Common myeloid progenitor, CD34-positive (primary cell): ENCODE results near the gene BTBD10.
A peak's percentile ranks its signal among the peaks of the same experiment; 100 is the strongest.
"Not testable (repeated sequence)": the region's sequence is repeated elsewhere in the genome, so short reads cannot be mapped to it uniquely, and the experiment has no call there.

ENCODE experiments used
- CTCF ChIA-PET: fragments of 350-600 bp; sonication (Branson Sonifier 250); formaldehyde crosslinking; loops from one replicate; lab custom pipeline; 2021; ENCODE audit warnings: antibody characterized with exemption; lab: Charles Lee
- POLR2A ChIA-PET: fragments of 350-600 bp; sonication (Branson Sonifier 250); formaldehyde crosslinking; loops from one replicate; lab custom pipeline; 2021; ENCODE audit warnings: antibody characterized with exemption; lab: Charles Lee
- DNase-seq, 3 donors: peaks; one replicate each; pipeline versions ENCODE4 v3.0.0 to v3.0.0-alpha.2; 2013
- H3K27ac ChIP-seq, 2 experiments: 1 replicate in 1 of 2; 2 replicates in 1 of 2; pipeline ENCODE4 v1.7.0; 2013; ENCODE audit warnings: inconsistent platforms in 2 of 2, low read length in 2 of 2, mild to moderate bottlenecking in 2 of 2, low read depth in 1 of 2, moderate library complexity in 1 of 2; ENCODE audit not compliant: severe bottlenecking in 2 of 2, insufficient read depth in 1 of 2, poor library complexity in 1 of 2
- H3K27me3 ChIP-seq, 5 experiments: replicated peaks in 2 of 5; 1 replicate in 3 of 5; 2 replicates in 2 of 5; pipeline versions ENCODE4 v1.6.1 to v1.7.0; 2013; ENCODE audit warnings: low read length in 4 of 5, mild to moderate bottlenecking in 2 of 5, moderate library complexity in 2 of 5, inconsistent platforms in 1 of 5; ENCODE audit not compliant: insufficient read depth in 5 of 5, control insufficient read depth in 4 of 5
- H3K36me3 ChIP-seq, 4 experiments: 1 replicate in 2 of 4; 2 replicates in 2 of 4; pipeline versions ENCODE4 v1.6.1 to v1.7.0; 2013; ENCODE audit warnings: low read length in 3 of 4, control low read depth in 1 of 4, mild to moderate bottlenecking in 1 of 4; ENCODE audit not compliant: control insufficient read depth in 4 of 4, insufficient read depth in 4 of 4
- H3K4me1 ChIP-seq, 4 experiments: 1 replicate in 3 of 4; 2 replicates in 1 of 4; pipeline versions ENCODE4 v1.6.1 to v1.7.1; 2013; ENCODE audit warnings: low read length in 3 of 4, mild to moderate bottlenecking in 3 of 4, control low read depth in 1 of 4, inconsistent platforms in 1 of 4, moderate library complexity in 1 of 4; ENCODE audit not compliant: control insufficient read depth in 4 of 4, insufficient read depth in 4 of 4; ENCODE audit errors: control extremely low read depth in 1 of 4
- H3K4me3 ChIP-seq, 7 experiments: 1 replicate in 4 of 7; 2 replicates in 3 of 7; pipeline versions ENCODE4 v1.5.1 to v1.7.0; 2013; ENCODE audit warnings: mild to moderate bottlenecking in 7 of 7, low read length in 6 of 7, moderate library complexity in 6 of 7, inconsistent platforms in 2 of 7, low read depth in 2 of 7, control low read depth in 1 of 7; ENCODE audit not compliant: insufficient read depth in 4 of 7, control insufficient read depth in 1 of 7; ENCODE audit errors: extremely low read depth in 1 of 7
- H3K9me3 ChIP-seq, 5 experiments: 1 replicate in 4 of 5; 2 replicates in 1 of 5; pipeline versions ENCODE4 v1.6.1 to v1.7.1; 2013; ENCODE audit warnings: low read length in 4 of 5, mild to moderate bottlenecking in 2 of 5, inconsistent platforms in 1 of 5, low read depth in 1 of 5, moderate library complexity in 1 of 5; ENCODE audit not compliant: control insufficient read depth in 4 of 5, insufficient read depth in 2 of 5; ENCODE audit errors: control extremely low read depth in 1 of 5
- WGBS: methylation state at CpG from one replicate; pipeline ENCODE4 v1.1.5; 2013; ENCODE audit not compliant: insufficient coverage; 5-methylcytosine and 5-hydroxymethylcytosine counted together

Gene BTBD10

DNA sequence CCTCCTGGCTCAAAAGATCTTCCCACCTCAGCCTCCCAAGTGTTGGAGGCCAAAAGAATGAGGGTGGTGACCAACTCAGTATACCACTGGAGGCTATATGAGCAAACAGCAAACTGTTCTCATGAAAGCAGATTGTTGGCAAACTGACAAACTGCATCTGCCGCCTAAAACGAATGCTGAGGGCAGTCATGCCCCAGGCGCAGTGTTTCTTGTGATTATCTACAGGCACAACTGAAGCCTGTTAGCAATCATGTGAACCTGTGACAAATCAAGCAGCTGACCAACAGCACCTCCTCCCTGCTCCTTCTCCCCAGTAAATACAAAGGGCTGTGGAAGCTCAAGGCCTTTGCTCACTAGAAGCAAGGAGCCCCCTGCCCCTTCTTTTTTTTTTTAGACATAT, 47.8 kb downstream of the BTBD10 start:
- 100% methylated on average over 3 of the region's 3 CpGs for WGBS
- Histone ChIP-seq H3K9me3 (no peaks in the 10 kb centered on the region), H3K4me1 (no peaks in the 10 kb centered on the region), H3K27ac (no peak overlapping the region), H3K4me3 (no peak overlapping the region), H3K36me3 (peaks cover 2 to 56% (median 35%) of the 10 kb centered on the region in 4 experiments), H3K27me3 (no peaks in the 10 kb centered on the region)
- DNase-seq = no peak
- CTCF ChIA-PET = interaction anchor here (0.6 to 1.4 kb wide), 2 partner anchors 49 to 280 kb away, joined by 3 read pairs; no protein-coding TSS in a partner anchor
- POLR2A ChIA-PET = no interaction called here

DNA sequence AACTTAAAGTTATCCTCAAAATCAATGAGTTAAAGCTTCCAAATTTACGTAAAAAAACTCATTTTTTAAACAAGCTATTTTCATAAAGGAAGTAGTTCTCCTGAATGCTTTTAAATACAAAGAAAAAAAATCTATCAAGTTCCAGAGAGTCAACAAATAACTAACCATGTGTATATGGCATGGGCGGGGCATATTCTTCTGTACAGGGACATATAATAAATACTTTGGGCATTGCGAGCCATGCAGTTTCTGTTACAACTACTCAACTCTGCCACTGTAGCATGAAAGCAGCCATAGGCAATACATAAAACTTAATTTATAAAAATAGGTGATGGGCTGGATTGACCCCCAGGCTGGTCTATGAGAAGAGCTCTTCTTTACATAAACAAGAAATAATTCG, 57.8 kb downstream of the BTBD10 start:
- 100% methylated on average over 1 of the region's 4 CpGs for WGBS

DNA sequence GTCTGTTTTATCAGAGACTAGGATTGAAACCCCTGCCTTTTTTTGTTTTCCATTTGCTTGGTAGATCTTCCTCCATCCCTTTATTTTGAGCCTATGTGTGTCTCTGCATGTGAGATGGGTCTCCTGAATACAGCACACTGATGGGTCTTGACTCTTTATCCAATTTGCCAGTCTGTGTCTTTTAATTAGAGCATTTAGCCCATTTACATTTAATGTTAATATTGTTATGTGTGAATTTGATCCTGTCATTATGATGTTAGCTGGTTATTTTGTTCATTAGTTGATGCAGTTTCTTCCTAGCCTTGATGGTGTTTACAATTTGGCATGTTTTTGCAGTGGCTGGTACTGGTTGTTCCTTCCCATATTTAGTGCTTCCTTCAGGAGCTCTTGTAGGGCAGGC, 64.7 kb downstream of the BTBD10 start:
- H3K27me3 ChIP-seq, POLR2A ChIA-PET, H3K27ac ChIP-seq, H3K4me3 ChIP-seq, DNase-seq, H3K4me1 ChIP-seq, CTCF ChIA-PET: not testable (repeated sequence)
- Histone ChIP-seq H3K9me3 (peaks cover 0 to 11% (median 4%) of the 10 kb centered on the region in 5 experiments), H3K36me3 (peaks cover 14 to 28% (median 16%) of the 10 kb centered on the region in 4 experiments)

More for the DNA sequence above, 57.8 kb downstream of the BTBD10 start:
- H3K9me3 ChIP-seq = peaks cover 0 to 11% (median 4%) of the 10 kb centered on the region in 5 experiments
- POLR2A ChIA-PET = no interaction called here
- H3K4me1 ChIP-seq = no peaks in the 10 kb centered on the region
- H3K27ac ChIP-seq = no peak overlapping the region
- CTCF ChIA-PET = no interaction called here
- H3K4me3 ChIP-seq = no peak overlapping the region
- H3K36me3 ChIP-seq = peaks cover 27 to 67% (median 34%) of the 10 kb centered on the region in 4 experiments
- no peak for DNase-seq
- no peaks in the 10 kb centered on the region for H3K27me3 ChIP-seq

DNA sequence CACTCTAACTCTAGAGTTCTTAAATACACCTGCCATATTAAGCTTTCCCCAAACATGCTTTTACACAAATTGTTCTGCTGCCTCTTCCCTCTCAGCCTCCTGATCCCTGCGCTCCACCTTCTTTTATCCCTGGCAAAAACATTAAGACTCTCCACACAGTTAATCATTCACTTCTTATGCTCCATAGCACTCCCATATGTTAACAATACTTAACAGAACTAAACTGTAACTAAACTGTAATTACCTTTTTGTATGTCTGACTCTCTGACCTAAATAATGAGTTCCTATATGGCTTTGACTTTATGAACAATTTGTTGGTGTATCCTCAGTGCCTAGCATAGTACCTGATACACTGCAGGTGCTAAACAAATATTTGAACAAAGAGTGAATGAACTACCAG, 71.8 kb downstream of the BTBD10 start:
- POLR2A ChIA-PET = no interaction called here
- H3K9me3 ChIP-seq = no peaks in the 10 kb centered on the region
- CTCF ChIA-PET = no interaction called here
- no peak overlapping the region for H3K4me3 ChIP-seq
- H3K27me3 ChIP-seq = no peaks in the 10 kb centered on the region
- peaks cover 15 to 28% (median 22%) of the 10 kb centered on the region in 4 experiments for H3K36me3 ChIP-seq
- 100% methylated on average over 1 of the region's 1 CpG for WGBS
- no peaks in the 10 kb centered on the region for H3K4me1 ChIP-seq
- no peak for DNase-seq
- no peak overlapping the region for H3K27ac ChIP-seq

DNA sequence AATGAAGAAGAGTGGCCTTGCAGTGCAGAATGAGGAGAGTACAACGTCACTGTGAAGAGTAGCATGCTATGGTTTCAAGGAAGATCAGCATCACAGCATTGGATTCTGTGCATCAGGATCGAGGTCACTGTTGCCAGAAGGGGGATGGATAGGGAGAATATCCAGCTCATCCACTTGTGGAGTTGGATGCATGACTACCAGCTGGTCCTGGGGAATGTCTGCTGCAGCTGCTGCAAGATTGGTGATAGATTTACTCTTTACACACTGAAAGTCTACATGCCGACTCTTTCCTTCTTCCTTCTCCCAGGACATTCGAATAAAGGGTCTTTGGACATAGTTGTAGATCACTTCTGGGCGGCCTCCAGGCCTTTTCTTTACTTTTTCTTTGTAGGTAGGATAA, 74.3 kb downstream of the BTBD10 start:
- H3K36me3 ChIP-seq = peaks cover 15 to 29% (median 24%) of the 10 kb centered on the region in 4 experiments
- POLR2A ChIA-PET = no interaction called here
- CTCF ChIA-PET = no interaction called here

DNA sequence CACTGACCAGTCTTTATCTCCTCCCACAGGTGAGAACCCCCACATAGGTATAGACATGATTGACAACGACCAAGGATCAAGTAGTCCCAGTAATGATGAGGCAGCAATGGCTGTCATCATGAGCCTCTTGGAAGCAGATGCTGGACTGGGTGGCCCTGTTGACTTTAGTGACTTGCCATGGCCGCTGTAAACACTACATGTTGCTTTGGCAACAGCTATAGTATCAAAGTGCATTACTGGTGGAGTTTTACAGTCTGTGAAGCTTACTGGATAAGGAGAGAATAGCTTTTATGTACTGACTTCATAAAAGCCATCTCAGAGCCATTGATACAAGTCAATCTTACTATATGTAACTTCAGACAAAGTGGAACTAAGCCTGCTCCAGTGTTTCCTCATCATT, 76.5 kb downstream of the BTBD10 start:
- Histone ChIP-seq H3K9me3 (no peaks in the 10 kb centered on the region), H3K27ac (no peak overlapping the region), H3K27me3 (no peaks in the 10 kb centered on the region), H3K4me1 (no peaks in the 10 kb centered on the region), H3K4me3 (no peak overlapping the region), H3K36me3 (peaks cover 12 to 40% (median 32%) of the 10 kb centered on the region in 4 experiments)
- POLR2A ChIA-PET = no interaction called here
- WGBS = 100% methylated on average over 1 of the region's 2 CpGs
- no peak for DNase-seq
- CTCF ChIA-PET = interaction anchor here (1.2 to 1.8 kb wide), 4 partner anchors 36 to 205 kb away, joined by 3 to 4 read pairs (median 3); no protein-coding TSS in a partner anchor

More for the DNA sequence above, 74.3 kb downstream of the BTBD10 start:
- H3K9me3 ChIP-seq = no peaks in the 10 kb centered on the region
- no peak overlapping the region for H3K27ac ChIP-seq
- no peaks in the 10 kb centered on the region for H3K4me1 ChIP-seq
- DNase-seq = no peak
- no peaks in the 10 kb centered on the region for H3K27me3 ChIP-seq
- WGBS = 100% methylated on average over 2 of the region's 5 CpGs
- H3K4me3 ChIP-seq = no peak overlapping the region

DNA sequence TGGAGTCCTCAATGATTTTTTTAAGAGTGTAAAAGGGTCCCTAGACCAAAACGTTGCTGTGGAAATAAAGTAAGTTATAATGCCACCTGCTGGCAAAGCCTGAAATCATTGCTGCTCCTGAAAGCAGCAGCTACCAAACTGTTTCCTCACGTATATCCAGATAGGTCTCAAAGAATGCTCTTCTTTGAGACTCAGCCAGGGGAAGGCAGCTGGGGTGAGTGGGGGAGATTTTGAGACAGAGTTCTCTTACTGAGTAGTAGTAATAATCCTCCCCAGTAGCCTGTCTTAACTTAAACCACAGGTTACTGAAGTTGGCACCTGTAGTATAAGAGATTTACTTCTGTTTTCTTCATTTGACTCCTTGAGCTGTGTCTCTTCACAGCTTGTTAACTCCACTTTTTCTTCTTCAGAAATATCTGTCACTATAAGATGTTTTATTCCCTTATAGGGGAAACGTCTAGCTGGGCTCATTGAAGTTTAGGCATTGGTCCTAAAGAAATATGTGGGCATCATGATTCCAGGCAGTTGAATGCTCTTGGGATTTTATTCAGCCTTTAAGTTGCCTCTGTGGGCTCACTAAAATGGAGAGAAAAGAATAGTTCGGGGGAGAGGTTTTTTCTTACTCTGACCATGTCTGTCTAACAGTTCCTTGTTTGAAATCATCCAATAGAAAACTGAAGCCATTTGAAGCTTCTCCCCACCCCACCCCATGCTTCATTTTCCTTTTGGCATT, 77.9 kb downstream of the BTBD10 start:
- no peaks in the 10 kb centered on the region for H3K9me3 ChIP-seq
- WGBS = 20% methylated on average over 2 of the region's 4 CpGs
- no peaks in the 10 kb centered on the region for H3K4me1 ChIP-seq
- H3K27me3 ChIP-seq = no peaks in the 10 kb centered on the region
- peaks cover 11 to 43% (median 31%) of the 10 kb centered on the region in 4 experiments for H3K36me3 ChIP-seq
- POLR2A ChIA-PET = no interaction called here
- peak; percentile 46 to 65 (median 59) for DNase-seq
- H3K4me3 ChIP-seq = no peak overlapping the region
- no peak overlapping the region for H3K27ac ChIP-seq
- CTCF ChIA-PET = interaction anchor here (0.9 to 1.8 kb wide), 13 partner anchors 9 to 201 kb away, joined by 3 to 5 read pairs (median 4); no protein-coding TSS in a partner anchor
